Retina (tissue), 1 donor: Measurements from ENCODE around the gene LHCGR.

ENCODE experiments used
- DNase-seq: peaks from one replicate; pipeline ENCODE4 v3.0.0-alpha.2; 2016

Gene LHCGR

DNA sequence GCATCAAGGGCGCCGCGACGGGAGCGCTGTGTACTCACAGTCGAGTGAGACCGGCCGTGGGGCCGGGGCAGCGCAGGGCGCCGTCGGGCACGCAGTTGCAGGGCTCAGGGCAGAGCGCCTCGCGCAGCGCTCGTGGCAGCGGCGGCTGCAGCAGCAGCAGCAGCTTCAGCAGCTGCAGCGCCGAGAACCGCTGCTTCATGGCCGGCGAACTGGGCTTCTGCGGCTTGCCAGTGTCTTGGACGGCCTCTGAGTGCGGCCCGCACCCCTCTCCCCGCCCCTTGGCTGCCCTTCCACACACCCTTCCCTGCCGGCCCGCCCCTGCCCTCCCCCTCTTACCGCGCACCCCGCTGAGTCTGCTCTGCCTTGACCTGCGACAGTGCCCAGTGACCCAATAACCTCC lies at the start of gene LHCGR:
Gene LHCGR (minus strand): TSS at position 252 of the 400 bp plus-strand sequence. CDS start 53 bp downstream, at position 199.
- peak; percentile 72 for DNase-seq

DNA sequence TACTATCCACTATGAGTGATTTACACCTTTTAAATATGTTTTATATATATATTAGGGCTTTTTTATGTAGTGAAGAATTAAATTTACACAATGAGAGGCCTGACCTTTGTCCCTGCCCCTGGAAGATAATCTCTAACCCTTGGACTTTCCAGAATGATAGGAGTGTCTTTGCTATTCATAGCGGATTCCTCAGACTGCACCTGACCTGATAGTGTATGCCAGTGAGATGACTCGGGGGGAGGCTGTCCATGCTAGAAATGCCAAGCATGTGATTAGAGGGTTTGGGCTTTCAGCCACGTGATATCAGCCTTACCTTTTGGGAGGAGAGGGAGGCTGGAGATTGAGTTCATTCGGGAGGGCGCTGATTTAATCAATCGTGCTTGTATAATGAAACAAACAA lies 44.1 kb upstream of the LHCGR start:
- no peak for DNase-seq

- DNase-seq = no peak
Measured at GRCh38 chr2:48795065-48795464, 39.5 kb upstream of the LHCGR start.

DNA sequence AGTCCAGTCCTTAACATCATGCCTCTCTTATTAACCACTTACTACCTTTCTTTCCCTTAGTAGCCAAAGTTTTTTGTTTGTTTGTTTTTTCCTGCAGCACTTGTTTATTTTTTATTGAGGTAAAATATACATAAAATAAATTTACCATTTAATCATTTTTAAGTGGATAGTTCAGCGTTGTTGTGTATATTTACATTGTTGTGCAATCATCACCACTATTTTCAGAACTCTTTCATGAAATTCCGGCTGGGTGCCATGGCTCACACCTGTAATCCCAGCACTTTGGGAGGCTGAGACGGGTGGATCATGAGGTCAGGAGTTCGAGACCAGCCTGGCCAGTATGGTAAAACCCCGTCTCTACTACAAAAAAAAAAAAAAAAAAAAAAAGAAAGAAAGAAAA lies 38.1 kb upstream of the LHCGR start:
- DNase-seq = no peak

- DNase-seq = no peak
Measured at GRCh38 chr2:48792030-48792429, 36.5 kb upstream of the LHCGR start.

- no peak for DNase-seq
Measured at GRCh38 chr2:48790407-48791170, 35.1 kb upstream of the LHCGR start.

GRCh38 chr2:48787580-48787979 lies 32.1 kb upstream of the LHCGR start:
- DNase-seq = no peak

DNA sequence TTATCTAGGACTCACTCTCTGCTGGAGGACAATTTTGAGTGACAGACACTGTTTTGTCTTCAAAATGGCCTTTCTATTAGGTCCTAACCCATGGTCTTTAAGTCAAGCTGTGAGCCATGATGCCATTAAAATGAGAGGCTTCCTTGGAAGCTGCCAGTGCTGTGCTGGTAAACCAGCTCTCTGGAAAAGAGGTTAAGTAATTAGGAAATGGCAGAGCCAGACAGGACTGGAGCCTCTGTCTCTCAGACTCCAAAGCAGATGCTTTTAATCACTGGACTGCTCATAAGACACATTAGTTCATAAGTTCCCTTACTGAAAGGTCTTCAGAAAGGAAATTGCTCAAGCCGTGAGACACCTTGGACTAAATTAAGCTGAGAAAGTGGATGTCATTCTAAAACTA lies 25.8 kb upstream of the LHCGR start:
- DNase-seq = peak; percentile 68

GRCh38 chr2:48779019-48779716 lies 23.6 kb upstream of the LHCGR start:
- DNase-seq = no peak

DNA sequence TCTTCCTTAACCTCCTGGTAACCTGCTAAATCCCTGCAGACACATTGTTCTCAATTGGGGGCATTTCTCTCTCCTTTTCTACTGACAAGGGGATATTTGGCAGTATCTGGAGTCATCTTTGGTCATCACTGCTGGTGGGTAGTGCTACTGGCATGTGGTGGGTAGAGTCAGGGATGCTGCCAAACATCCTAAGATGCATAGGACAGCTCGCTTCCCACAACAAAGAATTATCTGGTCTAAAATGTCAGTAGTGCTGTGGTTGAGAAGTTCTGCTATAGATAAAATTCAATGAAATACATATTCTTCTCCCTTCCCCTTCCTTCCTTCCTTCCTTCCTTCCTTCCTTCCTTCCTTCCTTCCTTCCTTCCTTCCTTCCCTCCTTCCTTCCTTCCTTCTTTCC lies 18.7 kb upstream of the LHCGR start:
- DNase-seq = no peak

DNA sequence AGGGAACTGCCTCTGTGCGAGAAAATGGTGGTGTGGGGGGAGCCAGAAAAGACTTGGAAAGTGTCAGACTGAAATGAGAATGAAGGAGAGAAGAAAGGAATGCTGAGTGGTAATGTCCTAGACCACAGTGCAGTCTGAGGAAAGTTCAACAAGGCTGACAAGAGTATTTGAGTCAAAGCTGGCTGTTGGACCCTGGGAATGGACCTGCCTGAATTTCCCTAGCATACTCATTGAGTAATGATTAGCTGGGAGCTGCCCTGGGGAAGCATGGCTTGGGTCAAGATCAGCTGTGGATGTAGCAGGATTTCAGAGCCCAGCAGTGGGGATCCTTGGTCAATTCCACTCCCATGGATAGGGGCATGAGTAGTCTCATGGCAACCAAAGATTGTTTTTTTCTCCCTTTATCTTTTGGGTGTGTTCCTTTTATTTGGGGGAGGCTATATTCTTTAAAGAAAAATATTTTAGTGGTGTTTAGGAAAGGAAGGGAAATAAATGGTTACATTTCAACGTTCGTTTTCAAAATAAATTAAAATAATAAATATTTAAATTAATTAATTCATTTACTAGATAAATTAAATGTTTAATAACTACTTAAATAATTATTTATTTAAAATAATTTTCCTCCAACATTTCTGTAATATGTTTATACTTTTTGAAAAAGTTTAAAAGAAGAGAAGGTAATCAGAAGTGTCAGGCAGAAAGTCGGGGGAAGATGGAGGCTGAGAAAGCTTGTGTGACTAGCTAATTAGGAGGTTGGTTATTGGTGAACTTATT lies 15.9 kb upstream of the LHCGR start:
- no peak for DNase-seq

GRCh38 chr2:48770181-48770580 lies 14.7 kb upstream of the LHCGR start:
- no peak for DNase-seq

- DNase-seq = peak; percentile 86
Measured at GRCh38 chr2:48768669-48769068, 13.1 kb upstream of the LHCGR start.

GRCh38 chr2:48767330-48767729 lies 11.8 kb upstream of the LHCGR start:
- DNase-seq = no peak

GRCh38 chr2:48760826-48761225 lies 5.3 kb upstream of the LHCGR start:
- DNase-seq = peak; percentile 29

DNA sequence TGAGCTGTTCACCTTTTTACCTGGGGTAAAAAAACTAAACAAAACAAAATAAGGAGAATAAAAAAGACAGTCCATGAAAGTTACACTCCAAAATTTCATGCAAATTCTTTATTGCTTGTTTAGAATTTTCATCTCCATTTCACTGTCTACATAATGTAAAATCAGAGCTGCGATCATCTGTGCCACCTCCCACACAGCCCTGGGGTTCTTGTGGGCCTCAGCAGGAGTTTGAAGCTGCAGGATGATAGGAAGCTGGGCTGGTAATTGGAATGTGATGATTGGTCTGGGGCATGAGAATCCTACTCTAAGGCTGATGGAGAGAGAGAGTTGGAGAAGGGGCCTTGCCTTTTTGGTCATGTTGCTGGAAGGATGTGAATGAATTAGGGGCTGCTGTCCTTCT lies 4.2 kb upstream of the LHCGR start:
- DNase-seq = no peak

DNA sequence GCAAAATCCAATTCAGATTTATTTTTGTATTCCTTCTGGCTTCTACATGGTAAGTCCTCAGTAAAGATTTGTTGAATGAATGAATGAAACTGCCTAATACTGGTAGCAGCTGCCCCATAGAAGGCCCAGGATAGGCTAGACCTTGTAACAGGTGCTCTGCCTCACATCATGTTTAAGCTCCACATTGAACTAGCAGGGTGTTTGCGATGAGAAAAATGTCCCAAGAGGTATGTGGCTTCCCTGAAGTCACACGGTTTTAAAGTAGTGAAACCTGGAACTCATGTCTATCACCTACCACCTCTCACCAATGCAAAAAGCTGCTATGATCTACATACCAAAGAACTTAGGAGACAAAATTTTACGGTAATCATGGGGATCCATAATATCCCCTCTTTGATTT lies 765 bp upstream of the LHCGR start:
- no peak for DNase-seq

DNA sequence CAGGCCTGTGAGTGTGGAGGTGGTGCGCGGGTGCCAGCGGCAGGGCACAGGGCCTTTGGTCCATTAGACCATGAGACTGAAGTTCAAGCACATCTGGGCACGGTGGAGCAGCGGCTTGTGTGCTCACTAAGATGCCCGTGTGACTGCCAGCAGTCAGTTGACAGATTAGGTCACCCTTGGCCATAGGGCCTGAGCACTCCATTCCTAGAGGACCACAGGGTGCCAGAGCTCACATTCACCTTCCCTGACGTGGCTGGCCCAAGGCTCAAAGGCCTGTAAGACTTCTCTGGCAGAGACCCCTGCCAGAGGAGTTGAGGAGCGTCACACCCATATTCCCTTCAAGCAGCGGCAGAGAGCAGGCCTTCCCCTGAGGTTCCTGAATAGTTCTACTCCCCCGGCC lies 650 bp downstream of the LHCGR start:
- DNase-seq = peak; percentile 42

DNA sequence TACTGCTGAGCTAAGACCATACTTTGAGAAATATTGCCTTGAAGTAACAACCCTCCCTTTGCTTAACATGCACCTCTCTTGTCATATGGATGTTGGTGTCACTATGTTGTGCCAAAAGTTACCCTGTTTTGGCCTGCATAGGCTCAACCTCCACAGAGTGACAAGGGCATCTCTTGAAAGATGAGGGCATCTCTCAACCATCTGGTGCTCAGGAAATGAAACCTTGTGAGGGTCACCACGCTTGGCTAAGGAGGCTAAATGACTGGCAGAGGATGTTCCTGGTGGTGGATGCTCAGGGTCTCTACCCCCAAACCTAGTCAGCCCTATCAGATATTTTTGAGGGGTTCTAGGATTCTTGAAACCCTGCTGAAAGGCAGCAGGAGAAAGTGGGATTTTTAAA lies 2.3 kb downstream of the LHCGR start:
- no peak for DNase-seq

- DNase-seq = no peak
Measured at GRCh38 chr2:48750128-48750739, 5.3 kb downstream of the LHCGR start.

DNA sequence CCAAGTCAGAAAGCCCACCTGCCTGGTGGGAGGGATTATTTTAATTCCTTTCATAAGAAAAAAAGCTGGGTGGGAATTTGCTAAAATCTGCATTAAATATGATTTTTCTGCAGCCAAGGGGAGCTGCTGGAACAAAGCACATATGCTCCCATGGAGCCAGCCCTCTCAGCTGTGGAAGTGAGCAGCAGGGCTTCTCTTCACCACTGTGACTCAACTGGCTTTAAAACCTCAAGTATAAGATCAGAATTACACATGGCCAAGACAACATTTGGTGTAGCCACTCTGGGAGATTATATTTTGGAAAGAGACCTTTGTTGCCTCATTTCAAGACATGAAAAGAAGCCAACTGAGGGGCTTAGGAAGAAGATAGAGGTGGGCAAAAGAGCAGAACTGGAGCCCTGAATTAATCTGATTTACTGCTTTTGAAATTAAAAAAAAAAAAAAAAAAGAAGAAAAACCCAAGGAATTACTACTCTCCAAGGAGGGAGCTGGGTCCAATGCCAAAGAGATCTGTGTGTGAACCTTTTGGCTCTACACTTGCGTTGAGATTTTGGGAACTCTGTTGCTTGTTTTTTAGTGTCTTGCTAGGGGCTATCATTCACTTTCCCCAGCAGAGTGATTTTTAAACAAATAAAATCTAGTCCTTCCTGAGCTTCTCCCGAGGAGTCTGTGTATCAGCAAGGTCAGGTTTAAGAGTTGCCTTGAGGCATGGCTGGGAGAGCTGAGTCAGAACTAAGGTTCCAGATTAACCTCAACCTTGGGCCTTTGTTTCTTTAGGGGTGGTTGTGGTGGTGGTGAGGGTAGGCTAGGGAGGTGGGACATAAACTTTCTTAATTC lies 6.0 kb downstream of the LHCGR start:
- DNase-seq = no peak

GRCh38 chr2:48747319-48747718 lies 8.2 kb downstream of the LHCGR start:
- DNase-seq = no peak
